ENCODE results near the gene SLC9A9.
"Not testable (repeated sequence)": the region's sequence is repeated elsewhere in the genome, so short reads cannot be mapped to it uniquely, and the experiment has no call there.

Gene SLC9A9
- total RNA-seq: 1.1 to 43.1 (median 34.7) reads per million in 3 experiments

GRCh38 chr3:143847787-143848631, at the start of gene SLC9A9:
Gene SLC9A9 (minus strand): TSS chr3:143848468. CDS start chr3:143848322, 146 bp downstream.
- peak; percentile 44 for DNase-seq

GRCh38 chr3:143897576-143898295, 49.5 kb upstream of the SLC9A9 start:
- no peak for DNase-seq

DNA sequence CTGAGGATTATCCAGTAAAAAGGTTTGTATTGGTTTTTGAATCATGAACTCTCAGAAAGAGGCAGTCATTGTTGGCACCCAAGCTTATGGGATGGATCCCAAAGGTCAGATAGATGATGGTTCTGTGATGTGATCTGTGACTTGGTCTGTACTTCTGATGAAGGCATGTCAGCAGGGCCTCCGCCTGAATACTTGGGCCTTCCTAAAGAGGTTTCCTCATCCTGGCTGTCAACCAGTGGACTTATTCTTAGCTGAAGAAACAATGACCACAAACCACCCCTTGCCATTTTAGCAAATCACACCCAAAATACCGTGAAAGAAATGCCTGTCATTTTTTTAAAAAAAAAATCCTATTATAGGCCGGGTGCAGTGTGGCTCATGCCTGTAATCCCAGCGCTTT, 48.2 kb upstream of the SLC9A9 start:
- no peak for DNase-seq

DNA sequence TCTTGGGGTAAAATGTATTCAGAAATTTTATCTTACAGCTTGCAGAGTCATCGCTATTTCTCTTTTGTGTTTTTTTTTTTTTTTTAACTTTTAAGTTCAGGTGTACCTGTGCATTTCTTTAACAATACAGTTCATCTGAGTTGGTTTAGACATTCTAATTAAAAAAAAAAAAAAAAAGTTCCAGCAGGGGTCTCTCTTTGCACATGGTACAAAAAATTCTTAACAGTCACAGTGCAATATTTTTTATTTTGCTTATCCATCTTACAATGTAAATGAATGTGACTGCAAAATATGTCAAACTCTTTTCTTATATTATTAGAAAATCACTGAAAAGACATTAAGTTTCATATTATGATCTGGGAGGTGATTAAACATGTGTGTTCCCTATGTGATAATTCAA, 47.5 kb upstream of the SLC9A9 start:
- DNase-seq: no peak

GRCh38 chr3:143888846-143889245, 40.6 kb upstream of the SLC9A9 start:
- DNase-seq: no peak

- no peak for DNase-seq
These were observed 39.9 kb upstream of the SLC9A9 start for GRCh38 chr3:143888166-143888565.

GRCh38 chr3:143885780-143886427, 37.6 kb upstream of the SLC9A9 start:
- DNase-seq: peak; percentile 16

GRCh38 chr3:143884861-143885260, 36.6 kb upstream of the SLC9A9 start:
- DNase-seq: no peak

- DNase-seq: no peak
These were observed 34.9 kb upstream of the SLC9A9 start for GRCh38 chr3:143883151-143883550.

DNA sequence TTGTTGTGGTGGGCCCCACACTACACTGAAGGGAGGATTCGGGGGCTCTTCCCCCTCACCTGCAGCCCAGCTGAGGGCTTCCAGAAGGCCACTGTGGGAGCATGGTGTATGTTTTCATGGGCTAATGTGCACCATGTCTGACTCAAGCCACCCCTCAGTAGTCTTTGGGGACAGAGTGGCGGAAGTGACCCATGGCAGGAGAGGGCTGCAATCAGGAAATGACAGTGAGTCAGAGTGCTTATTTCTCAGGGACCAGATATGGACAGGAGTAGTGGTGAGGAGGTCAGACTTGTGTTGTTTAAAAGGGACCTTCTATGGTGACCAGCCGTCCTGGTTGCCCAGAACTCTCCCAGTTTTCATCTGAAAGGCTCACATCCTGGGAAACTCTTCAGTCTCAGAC, 32.8 kb upstream of the SLC9A9 start:
- no peak for DNase-seq

DNA sequence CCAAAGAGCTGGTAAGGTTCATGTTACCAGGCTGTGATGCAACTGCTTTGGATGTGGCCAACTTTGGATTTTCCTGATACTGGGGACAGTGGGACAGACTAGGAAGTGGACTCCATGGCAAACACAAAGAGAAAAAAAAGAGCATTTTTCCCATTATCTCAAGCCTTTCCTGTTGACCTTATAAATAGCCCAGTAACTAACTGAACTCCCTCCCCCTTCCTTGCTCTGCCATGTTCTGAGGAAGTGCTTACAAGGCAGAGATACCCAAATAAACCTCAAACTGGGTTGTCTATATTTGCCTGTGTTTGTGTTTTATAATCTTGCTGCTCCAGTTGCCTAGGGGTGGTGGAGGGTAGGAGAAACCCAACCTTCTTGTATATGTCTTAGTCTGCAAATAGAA, 27.3 kb upstream of the SLC9A9 start:
- DNase-seq: no peak

DNA sequence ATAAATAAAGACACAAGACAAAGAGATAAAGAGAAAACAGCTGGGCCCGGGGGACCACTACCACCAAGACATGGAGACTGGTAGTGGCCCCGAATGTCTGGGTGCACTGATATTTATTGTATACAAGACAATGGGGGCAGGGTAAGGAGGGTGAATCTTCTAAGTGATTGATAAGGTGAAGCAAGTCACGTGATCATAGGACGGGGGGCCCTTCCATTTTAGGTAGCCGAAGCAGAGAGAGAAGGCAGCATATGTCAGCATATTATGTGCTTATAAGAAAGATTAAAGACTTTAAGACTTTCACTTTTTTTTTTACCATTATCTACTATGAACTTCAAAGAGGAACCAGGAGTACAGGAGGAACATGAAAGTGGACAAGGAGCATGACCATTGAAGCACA, 25.3 kb upstream of the SLC9A9 start:
- DNase-seq: not testable (repeated sequence)

GRCh38 chr3:143865302-143865701, 17.0 kb upstream of the SLC9A9 start:
- DNase-seq: no peak

DNA sequence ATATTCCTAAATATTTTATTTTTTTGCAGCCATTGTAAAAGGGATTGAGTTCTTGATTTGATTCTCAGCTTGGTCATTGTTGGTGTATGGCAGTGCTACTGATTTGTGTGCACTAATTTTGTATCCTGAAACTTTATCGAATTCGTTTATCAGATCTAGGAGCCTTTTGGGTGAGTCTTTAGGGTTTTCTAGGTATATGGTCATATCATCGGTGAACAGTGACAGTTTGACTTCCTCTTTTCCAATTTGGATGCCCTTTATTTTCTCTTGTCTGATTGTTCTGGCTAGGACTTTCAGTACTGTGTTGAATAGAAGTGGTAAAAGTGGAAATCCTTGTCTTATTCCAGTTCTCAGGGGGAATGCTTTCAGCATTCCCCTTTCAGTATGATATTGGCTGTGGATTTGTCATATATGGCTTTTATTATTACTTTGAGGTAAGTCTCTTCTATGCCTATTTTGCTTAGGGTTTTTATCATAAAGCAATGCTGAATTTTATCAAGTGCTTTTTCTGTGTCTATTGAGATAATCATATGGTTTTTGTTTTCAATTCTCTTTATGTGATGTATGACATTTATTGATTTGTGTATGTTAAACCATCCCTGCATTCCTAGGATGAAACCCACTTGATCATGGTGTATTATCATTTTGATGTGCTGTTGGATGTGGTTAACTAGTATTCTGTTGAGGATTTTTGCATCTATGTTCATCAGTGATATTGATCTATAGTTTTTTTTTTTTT, 11.4 kb upstream of the SLC9A9 start:
- DNase-seq: no peak

GRCh38 chr3:143856252-143856970, 8.1 kb upstream of the SLC9A9 start:
- no peak for DNase-seq

DNA sequence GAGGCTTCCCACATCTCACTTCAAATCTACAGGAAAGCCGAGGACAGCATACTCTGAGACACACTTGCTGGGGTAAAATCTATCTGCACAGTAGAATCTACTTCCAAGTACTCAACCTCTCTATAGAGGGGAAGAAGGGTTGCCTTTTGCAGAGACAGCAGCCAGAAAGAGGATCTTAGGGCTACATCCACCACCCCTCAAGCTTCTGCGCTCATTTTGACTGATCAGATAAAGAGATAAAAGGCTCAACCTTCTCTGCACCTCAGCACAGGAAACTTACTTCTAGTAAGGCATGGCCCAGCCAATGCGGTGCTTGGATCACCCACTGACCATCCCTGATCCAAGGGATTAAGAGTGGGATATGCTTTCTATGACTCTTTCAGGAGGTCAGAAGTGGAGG, 6.9 kb upstream of the SLC9A9 start:
- DNase-seq: peak; percentile 9

- DNase-seq: no peak
These were observed 3.2 kb upstream of the SLC9A9 start for GRCh38 chr3:143851331-143852017.

GRCh38 chr3:143850877-143851276, 2.6 kb upstream of the SLC9A9 start:
- DNase-seq: no peak

GRCh38 chr3:143849854-143850549, 1.7 kb upstream of the SLC9A9 start:
- peak; percentile 9 for DNase-seq

- DNase-seq: no peak
These were observed 436 bp upstream of the SLC9A9 start for GRCh38 chr3:143848704-143849103.

- no peak for DNase-seq
These were observed 4.7 kb downstream of the SLC9A9 start for GRCh38 chr3:143843587-143843986.
